LNCaP clone FGC (cell line): Measurements from ENCODE around the gene PLLP.

ENCODE experiments used
- DNase-seq: peaks from one replicate; pipeline ENCODE4 v3.0.0-alpha.2; 2011; ENCODE audit warnings: low read depth
- H3K4me3 ChIP-seq: 2 replicates; pipeline ENCODE4 v1.5.1; 2011; ENCODE audit warnings: mild to moderate bottlenecking, low read depth, low read length, control low read depth
- TF ChIP-seq, protein P1 (sequence below): IDR thresholded peaks from 2 replicates; pipeline ENCODE4 v1.5.1; 2012; ENCODE audit warnings: mild to moderate bottlenecking; ENCODE audit not compliant: control insufficient read depth, insufficient read depth; ENCODE audit errors: extremely low read depth

The PLLP gene

DNA sequence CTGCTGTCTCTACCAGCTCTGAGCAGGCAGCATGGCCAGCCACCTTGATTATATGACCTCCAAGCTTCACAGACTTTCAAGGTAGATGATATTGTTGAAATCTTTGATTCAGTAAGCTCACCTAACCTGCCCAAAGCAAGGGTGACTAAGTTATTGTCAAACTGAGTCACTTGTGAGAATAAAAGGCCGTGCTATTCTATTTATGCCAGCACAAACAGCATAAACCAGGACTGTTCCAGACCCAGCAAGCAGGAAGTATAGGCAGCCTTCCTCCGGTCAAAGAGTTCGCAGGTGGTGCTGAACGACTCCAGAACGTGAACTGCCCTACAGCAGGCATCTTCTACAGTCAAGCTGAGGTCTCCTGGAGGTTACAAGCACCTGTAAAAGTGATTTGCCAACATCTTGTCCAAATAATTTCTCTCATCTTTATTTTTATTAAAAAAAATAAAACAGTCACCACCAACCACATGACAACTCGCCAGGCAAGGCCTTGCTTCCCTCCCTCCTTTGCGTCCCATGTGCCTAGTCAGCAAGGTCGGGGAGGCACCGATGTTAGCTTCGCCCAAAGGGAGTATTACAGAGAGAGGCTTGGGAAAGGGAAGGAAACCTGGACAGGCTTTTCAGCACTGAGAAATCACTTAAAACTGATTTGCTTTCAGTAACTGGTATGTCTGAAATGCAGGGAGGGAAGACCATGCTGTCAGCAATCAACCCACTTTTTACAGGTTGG, 28.6 kb downstream of the PLLP start:
- DNase-seq: no peak
- no peak overlapping the region for H3K4me3 ChIP-seq
- TF ChIP-seq, protein P1, sequence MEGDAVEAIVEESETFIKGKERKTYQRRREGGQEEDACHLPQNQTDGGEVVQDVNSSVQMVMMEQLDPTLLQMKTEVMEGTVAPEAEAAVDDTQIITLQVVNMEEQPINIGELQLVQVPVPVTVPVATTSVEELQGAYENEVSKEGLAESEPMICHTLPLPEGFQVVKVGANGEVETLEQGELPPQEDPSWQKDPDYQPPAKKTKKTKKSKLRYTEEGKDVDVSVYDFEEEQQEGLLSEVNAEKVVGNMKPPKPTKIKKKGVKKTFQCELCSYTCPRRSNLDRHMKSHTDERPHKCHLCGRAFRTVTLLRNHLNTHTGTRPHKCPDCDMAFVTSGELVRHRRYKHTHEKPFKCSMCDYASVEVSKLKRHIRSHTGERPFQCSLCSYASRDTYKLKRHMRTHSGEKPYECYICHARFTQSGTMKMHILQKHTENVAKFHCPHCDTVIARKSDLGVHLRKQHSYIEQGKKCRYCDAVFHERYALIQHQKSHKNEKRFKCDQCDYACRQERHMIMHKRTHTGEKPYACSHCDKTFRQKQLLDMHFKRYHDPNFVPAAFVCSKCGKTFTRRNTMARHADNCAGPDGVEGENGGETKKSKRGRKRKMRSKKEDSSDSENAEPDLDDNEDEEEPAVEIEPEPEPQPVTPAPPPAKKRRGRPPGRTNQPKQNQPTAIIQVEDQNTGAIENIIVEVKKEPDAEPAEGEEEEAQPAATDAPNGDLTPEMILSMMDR: no peak

DNA sequence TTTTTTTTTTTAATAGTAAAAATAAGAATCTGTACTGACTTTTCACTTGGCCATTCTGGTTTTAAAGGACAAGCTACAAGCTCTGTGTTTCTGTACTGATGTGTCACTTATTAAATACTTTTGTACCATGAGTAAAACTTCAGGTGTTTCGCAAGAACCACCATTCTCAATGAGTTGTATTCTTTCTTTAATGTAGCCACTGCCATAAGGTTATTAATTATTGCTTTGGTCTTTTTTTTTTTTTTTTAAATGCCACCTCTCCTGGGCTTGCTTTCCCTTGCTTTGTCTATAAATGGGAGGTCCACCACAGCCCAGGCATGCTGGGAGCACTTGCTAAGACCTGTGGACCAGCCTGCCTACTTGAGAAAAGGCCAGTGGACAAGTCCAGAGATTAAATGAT, 31.0 kb downstream of the PLLP start:
- TF ChIP-seq, protein P1: no peak
- no peak for DNase-seq
- H3K4me3 ChIP-seq: no peak overlapping the region

DNA sequence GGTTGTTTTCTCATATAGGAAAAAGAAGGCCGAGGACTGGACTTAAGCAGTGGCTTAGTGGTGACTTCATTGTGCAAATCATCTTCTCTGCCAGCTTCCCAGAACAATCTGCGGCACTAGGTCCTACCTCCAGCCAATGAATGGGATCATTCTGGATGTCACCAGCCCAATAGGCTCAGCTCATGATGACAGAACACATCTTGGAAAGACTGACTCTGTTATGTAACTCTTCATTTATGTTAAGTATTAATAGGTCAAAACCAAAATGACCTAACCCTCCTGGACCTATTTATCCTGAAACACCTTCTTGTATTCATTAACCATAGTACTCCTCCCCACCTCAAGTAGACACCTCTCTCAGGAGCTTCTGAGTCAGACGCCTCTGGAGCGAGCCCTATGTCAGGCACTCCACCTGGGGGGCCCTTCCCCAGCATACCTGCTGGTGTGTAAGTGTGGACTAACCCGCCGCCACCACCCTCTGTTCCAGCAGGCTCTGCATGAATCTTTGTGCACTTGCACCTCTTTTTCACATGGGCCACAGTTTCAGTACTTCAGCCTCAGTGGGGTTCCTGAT, 32.2 kb downstream of the PLLP start:
- DNase-seq: no peak
- no peak overlapping the region for H3K4me3 ChIP-seq
- TF ChIP-seq, protein P1: no peak

DNA sequence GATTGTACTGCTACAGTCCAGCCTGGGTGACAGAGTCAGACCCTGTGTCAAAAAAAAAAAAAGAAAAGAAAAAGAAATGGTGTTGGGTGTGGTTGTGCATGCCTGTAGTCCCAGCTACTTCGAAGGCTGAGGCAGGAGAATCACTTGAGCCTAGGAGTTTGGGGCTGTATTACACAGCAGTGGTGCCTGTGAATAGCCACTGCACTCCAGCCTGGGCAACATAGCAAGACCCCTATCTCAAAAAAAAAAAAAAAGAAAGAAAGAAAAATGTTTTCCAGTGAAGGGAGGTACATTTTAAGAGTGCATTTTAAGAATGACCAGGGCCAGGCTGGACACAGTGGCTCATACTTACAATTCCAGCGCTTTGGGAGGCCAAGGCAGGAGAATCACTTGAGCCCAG, 33.1 kb downstream of the PLLP start:
- H3K4me3 ChIP-seq: no peak overlapping the region
- TF ChIP-seq, protein P1: no peak
- DNase-seq: no peak

DNA sequence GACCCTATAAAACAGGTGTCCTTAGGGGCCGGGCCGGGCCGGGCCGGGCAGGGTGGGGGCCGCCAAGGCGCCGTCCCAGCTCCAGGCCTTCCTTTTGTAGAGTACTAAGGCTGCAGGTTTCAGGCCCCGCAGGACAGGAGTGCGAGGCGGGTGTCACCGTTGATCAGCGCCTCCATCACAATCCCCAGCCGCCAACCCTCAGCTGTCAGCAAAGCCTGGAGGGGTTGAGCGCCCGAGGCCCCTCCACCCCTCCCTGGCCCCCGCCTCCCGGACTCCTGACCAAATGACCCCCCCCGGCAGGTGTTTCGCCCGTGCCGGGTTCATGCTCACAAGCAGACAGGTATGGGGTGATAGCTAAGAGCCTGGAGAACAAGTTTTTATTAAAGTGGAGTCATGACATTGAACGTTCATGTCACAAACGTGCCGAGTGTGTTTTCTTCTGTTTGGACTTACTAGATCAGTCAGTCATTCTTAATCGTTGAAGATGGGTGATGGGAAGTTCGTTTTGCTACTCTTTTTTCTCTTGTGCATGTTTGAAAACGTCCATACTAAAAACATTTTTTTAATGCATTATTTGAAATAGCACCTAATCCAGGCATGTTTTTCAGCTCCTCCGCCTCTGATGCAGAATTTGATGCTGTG, 38.9 kb downstream of the PLLP start:
- TF ChIP-seq, protein P1: no peak
- DNase-seq: no peak
- H3K4me3 ChIP-seq: peak overlapping the region; percentile 75

DNA sequence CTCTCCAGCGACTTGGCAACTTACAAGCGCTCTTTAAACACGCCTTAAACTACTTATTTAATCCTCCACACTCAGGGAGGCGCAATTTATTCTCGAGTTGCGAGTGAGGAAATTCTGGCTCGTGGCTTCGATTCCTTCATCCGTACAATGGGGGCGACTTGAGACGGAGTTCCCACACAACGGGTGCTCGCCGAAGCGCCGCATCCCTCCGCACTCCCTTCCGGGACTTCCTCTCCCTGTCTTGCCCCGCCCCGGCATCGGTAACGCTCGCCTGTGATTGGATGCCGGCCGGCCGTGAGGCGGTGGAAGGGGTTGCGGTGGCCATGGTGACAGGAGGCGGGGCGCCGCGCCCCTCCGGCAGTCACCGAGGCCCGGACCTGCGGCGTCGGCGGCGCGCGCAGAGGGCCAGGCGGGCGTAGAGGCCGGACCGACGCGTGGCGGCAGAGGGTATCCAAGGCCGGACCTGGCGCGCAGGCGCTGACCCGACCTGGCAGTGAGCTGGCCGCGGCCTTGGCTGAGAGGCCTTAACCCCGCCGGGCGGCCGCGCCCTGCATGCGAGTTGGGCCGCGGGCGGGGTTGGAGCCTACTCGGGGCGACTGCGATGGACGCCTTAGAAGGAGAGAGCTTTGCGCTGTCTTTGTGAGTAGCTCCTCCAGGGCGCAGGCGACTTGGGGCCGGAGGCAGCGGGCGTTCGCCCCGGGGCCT, 39.6 kb downstream of the PLLP start, which contains the start of gene ARL2BP:
TSS of gene ARL2BP (plus strand) at position 493 of the 705 bp plus-strand sequence. CDS start at position 602, 109 bp downstream.
- H3K4me3 ChIP-seq: peak within 1 kb of the TSS; percentile 75
- TF ChIP-seq, protein P1: no peak
- peak; percentile 88 for DNase-seq
